Activated CD4-positive, alpha-beta T cell treated with anti-CD3 and anti-CD28 coated beads for 24 hours (primary cell): ENCODE measurements around the gene MTHFD2.
"Not testable (repeated sequence)": the region's sequence is repeated elsewhere in the genome, so short reads cannot be mapped to it uniquely, and the experiment has no call there.

Source experiments
- DNase-seq, 2 donors: peaks; one replicate each; pipeline ENCODE4 v3.0.0-alpha.2; 2020; ENCODE audit warnings: low read depth in 2 of 2

MTHFD2 gene

DNA sequence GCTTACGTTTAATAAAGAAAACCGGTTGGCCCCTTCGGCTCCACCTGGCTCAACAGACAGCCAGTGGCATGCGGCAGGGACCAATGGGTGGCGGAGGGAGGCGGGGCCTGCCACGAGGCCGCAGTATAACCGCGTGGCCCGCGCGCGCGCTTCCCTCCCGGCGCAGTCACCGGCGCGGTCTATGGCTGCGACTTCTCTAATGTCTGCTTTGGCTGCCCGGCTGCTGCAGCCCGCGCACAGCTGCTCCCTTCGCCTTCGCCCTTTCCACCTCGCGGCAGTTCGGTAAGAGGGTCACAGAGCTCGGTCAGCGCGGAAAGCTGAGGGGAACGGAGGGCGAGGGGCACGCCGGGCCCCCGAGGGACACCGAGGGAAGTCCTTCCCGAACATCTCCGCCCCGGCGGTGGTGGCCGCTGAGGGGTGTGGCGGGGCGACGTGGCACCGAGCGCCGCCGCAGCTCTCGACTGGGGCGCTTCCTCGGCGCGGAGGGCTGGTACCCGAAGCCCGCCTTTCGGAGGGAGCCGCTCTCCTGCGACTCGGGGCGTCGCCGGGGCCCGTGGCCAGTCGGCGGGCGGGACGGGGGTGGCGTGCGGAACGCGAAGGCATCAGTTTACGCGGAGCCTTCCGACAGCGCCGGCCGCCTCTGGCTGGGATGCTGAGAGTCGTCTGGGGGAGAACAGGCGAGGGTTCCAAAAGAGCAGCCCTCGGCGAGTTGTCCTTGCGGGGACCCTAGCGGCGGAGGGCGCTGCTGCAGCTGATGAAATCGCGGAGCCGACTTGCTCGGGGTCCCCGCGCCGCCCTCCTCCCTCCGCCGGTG lies at the start of gene MTHFD2:
TSS of gene MTHFD2 (plus strand) at position 155 of the 814 bp plus-strand sequence. CDS start at position 182, 27 bp downstream.
- DNase-seq = peak; percentile 88 to 89

GRCh38 chr2:74149247-74149525 lies 49.2 kb upstream of the MTHFD2 start:
- DNase-seq = no peak

- DNase-seq = no peak
Observed at GRCh38 chr2:74149570-74150319, 48.7 kb upstream of the MTHFD2 start.

DNA sequence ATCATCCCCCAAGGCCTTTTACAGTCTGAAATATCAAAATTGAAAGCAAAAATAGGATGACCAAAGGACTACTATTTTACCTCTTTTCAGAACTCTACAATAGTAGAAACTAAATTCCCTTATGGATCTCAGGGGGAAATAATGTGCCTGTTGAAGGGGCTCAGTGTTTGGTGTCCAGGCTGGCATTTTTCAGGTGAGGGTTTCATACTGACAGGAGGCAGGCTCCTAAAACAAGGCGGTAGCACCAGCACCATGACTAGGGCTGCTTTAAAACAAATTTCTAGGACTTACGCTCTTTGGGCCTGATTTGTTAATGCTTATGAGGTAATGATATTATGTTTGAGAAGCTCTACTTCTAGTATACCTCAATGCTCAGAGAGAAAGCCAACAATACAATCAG lies 45.5 kb upstream of the MTHFD2 start:
- DNase-seq = no peak

DNA sequence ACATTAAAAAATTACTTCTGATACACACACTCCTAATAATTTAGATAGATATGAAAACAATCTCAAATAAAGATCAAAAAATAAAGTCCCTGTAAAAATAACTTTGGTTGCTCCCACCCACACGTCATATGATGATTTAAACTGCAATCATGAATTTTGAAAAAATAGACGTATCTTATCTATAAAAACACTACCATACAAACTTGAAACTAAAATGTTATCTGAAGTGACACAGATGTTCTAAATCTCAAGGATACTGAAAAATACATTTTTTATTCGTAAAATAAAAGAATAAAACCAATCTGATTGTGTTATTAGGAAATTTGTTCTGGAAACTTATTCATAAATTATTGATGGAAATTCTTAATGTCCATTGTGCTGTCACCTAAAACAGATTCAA lies 42.6 kb upstream of the MTHFD2 start:
- no peak for DNase-seq

GRCh38 chr2:74162951-74163350 lies 35.5 kb upstream of the MTHFD2 start:
- DNase-seq = no peak

- DNase-seq = no peak
Observed at GRCh38 chr2:74164761-74165160, 33.7 kb upstream of the MTHFD2 start.

GRCh38 chr2:74168739-74169138 lies 29.7 kb upstream of the MTHFD2 start:
- DNase-seq = no peak

DNA sequence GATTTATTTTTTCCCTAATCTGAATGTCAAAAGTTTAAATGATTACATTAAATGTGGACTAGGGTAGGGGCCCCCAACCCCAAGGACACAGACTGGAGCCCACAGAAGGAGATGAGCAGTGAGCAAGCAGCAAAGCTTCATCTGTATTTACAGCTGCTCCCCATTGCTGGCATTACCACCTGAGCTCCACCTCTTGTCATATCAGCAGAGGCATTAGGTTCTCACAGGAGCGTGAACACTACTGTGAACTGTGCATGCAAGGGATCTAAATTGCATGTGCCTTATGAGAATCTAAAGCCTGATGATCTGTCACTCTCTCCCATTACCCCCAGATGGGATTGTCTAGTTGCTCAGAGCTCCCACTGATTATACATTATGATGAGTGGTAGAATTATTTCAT lies 23.5 kb upstream of the MTHFD2 start:
- DNase-seq = no peak

DNA sequence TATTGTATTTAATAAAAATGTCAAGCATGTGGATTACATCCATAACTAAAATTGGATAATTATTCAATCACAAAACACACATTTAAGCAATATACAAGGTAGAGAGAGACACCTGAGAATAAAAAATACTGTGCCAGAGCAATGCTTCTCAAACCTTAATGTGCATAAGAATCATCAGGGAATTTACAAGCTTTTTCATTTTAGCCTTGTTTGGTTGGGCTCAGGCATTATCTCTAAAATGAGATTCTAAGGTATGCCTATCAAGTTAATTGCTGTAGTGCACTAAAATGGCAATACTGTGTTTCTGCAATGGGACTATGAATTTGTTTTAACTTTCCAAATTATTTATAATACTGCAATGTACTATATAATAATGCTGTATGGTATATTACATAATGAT lies 20.7 kb upstream of the MTHFD2 start:
- DNase-seq = no peak

- DNase-seq = peak; percentile 94 to 97
Observed at GRCh38 chr2:74178211-74179062, 20.0 kb upstream of the MTHFD2 start, which contains the start of gene MOB1A. Gene MOB1A, minus strand, starts transcription at chr2:74178879. Its CDS starts 205 bp downstream, at chr2:74178674.

- DNase-seq = no peak
Observed at GRCh38 chr2:74179063-74179865, 19.2 kb upstream of the MTHFD2 start.

- no peak for DNase-seq
Observed at GRCh38 chr2:74181739-74182138, 16.7 kb upstream of the MTHFD2 start.

- DNase-seq = no peak
Observed at GRCh38 chr2:74183878-74184277, 14.5 kb upstream of the MTHFD2 start.

GRCh38 chr2:74186038-74186437 lies 12.4 kb upstream of the MTHFD2 start:
- peak in 1 of 2 donors; percentile 24 for DNase-seq

GRCh38 chr2:74186706-74187105 lies 11.7 kb upstream of the MTHFD2 start:
- not testable (repeated sequence) for DNase-seq

DNA sequence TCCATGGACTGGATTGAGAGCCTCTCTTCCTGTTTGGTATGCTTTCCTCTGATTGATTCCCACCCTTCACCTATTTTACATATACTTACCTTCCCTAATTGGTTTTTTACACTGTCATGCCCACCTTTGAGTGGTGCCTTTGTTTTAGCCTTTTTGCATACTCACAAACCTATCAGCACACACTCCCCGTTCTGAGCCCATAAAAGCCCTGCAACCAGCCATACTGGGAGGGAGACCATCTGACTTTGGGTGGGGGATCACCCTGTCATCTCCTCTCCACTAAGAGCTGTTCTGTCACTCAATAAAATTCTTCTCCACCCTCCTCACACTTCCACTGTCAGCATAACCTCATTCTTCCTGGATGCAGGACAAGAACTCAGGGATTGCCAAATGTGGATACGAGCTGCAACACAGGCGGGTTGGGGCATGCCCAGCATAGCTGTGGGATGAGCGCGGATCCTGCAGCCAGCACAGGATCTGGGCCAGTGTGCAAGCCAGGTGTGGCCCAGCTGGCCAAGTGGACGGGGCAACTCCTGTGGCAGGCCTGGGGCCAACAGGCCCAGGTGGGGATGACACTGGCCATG lies 10.3 kb upstream of the MTHFD2 start:
- no peak for DNase-seq

GRCh38 chr2:74188696-74189095 lies 9.7 kb upstream of the MTHFD2 start:
- DNase-seq = no peak

DNA sequence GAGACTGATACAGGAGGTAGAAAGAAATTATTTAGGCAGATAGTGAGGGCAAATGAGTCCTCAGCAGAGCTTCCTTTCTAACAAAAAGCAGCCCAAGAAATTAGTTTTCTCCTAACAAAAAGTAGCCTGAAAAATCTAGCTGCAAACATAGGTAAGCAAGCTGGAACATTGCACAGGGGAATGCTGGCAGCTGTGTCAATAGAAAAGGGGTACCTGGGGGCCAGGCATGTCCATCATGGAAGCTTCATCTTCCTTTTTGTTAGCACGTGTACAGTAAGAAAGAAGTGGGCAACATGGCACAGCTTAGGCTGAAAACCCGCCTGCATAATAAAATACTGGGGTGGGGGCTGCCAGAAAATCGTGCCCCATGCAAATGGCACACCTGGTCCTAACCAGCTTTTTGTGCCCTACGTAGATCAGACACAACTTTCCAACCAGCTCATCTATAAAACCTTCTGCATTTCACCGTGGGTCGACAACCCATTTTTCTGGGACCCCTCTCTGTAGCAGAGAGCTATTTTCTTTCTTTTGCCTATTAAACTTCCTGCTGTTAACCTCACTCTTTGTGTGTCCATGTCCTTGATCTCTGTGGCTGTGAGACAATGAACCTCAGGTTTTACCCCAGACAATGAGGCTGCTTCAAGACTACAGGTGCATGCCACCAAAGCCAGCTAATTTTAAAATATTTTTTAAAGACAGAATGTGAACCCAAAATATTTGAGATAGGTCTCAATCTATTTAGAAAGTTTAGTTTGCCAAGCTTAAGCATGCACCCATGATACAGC lies 6.6 kb upstream of the MTHFD2 start:
- no peak for DNase-seq

DNA sequence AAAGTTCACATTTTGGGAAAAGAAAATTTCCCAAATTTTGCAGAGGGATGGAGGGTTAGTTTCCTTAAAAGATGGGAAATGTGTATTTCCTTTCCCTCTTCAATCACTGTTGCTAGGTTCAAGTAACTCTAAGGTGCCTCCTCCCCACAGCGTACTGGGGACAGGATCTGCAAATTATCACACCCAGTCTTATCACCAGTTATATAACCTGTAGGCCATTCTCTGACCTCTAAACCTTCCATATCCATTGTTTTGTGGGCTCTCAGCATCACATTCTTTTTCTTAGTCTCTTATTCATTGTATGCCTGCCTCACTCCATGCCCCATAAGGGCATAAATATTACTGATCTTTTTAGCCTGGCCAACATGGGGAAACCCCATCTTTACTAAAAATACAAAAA lies 3.6 kb upstream of the MTHFD2 start:
- DNase-seq = no peak
